Stimulated activated CD4-positive, alpha-beta T cell treated with anti-CD3 and anti-CD28 coated beads, Interleukin-15, amount 100 ng/mL, for 1 hour (primary cell): ENCODE data around the gene CRTC2.

ENCODE experiments used
- DNase-seq, 2 donors: peaks; one replicate each; pipeline ENCODE4 v3.0.0-alpha.2; 2020; ENCODE audit warnings: low read depth in 1 of 2, low spot score in 1 of 2

Gene CRTC2

GRCh38 chr1:153973525-153973924 lies 15.1 kb upstream of the CRTC2 start:
- no peak for DNase-seq

- no peak for DNase-seq
Measured at GRCh38 chr1:153973071-153973470, 14.7 kb upstream of the CRTC2 start.

GRCh38 chr1:153970346-153970745 lies 11.9 kb upstream of the CRTC2 start:
- no peak for DNase-seq

GRCh38 chr1:153968972-153969371 lies 10.6 kb upstream of the CRTC2 start:
- no peak for DNase-seq

- no peak for DNase-seq
Measured at GRCh38 chr1:153968408-153968807, 10.0 kb upstream of the CRTC2 start.

GRCh38 chr1:153968000-153968363 lies 9.6 kb upstream of the CRTC2 start:
- no peak for DNase-seq

GRCh38 chr1:153967107-153967999 lies 8.9 kb upstream of the CRTC2 start, which contains the start of gene CREB3L4:
Gene CREB3L4, plus strand, starts transcription at chr1:153967902. Its CDS starts 624 bp downstream, at chr1:153968526.
- DNase-seq = peak; percentile 63 to 67

GRCh38 chr1:153963850-153964331 lies 5.5 kb upstream of the CRTC2 start:
- no peak for DNase-seq

- DNase-seq = peak; percentile 82 to 86
Measured at GRCh38 chr1:153963030-153963849, 4.8 kb upstream of the CRTC2 start, which contains the start of gene SLC39A1. Gene SLC39A1, minus strand, starts transcription at chr1:153963537. Its CDS starts 822 bp downstream, at chr1:153962715.

- no peak for DNase-seq
Measured at GRCh38 chr1:153962088-153963029, 3.9 kb upstream of the CRTC2 start.

GRCh38 chr1:153961421-153961820 lies 3.0 kb upstream of the CRTC2 start:
- DNase-seq = no peak

GRCh38 chr1:153960206-153960605 lies 1.8 kb upstream of the CRTC2 start:
- no peak for DNase-seq

- no peak for DNase-seq
Measured at GRCh38 chr1:153959454-153959853, 1.0 kb upstream of the CRTC2 start.

GRCh38 chr1:153958961-153959260 lies 499 bp upstream of the CRTC2 start:
- DNase-seq = no peak

GRCh38 chr1:153957744-153958110 lies 685 bp downstream of the CRTC2 start:
- DNase-seq = no peak

GRCh38 chr1:153956997-153957715 lies 1.3 kb downstream of the CRTC2 start:
- no peak for DNase-seq

GRCh38 chr1:153954826-153955225 lies 3.6 kb downstream of the CRTC2 start:
- no peak for DNase-seq

GRCh38 chr1:153953859-153954365 lies 4.5 kb downstream of the CRTC2 start:
- DNase-seq = no peak

GRCh38 chr1:153951801-153952200 lies 6.6 kb downstream of the CRTC2 start:
- no peak for DNase-seq

GRCh38 chr1:153951183-153951582 lies 7.2 kb downstream of the CRTC2 start:
- DNase-seq = no peak
